Measurements from ENCODE around the gene TRABD2A. TPM values are rescaled to one million over a fixed set of nuclear protein-coding genes. Genes with fewer than 3 reads are reported as not detected.

Gene TRABD2A
- total and polyA plus RNA-seq, 9 of the 15 experiments (the other 6 are each of a cell fraction or from before 2014, with no cell fraction given) = 0.07 to 0.45 (median 0.25) TPM

GRCh38 chr2:84925724-84926376 is 45.0 kb upstream of the TRABD2A start (continued):
- TF ChIP-seq ZNF175 (CRISPR knock-in tag; IDR thresholded peaks at IDR 0.05; ENCODE audit: low read depth) (peak; percentile 69), NR2C2 (CRISPR knock-in tag; IDR thresholded peaks at IDR 0.05) (0 out of 2 replicates have a peak, but pooled peaks have one; percentile 20), NR2C2 (tag; IDR thresholded peaks at IDR 0.05) (no peak; the same call in 1 of the 2 replicates), HMBOX1 (IDR thresholded peaks at IDR 0.05) (peak; percentile 77; the same call in 1 of the 2 replicates), CBX5 (IDR thresholded peaks at IDR 0.05; ENCODE audit: borderline replicate concordance, low read depth) (peak; percentile 56; the same call in 1 of the 2 replicates), PML (IDR thresholded peaks at IDR 0.05; ENCODE audit: low read length) (no peak), TEAD1 (CRISPR knock-in tag; IDR thresholded peaks at IDR 0.05) (peak; percentile 96 to 100), REST (IDR thresholded peaks at IDR 0.05; ENCODE audit: borderline replicate concordance) (peak; percentile 95), REST (CRISPR knock-in tag; IDR thresholded peaks at IDR 0.05; ENCODE audit: low read depth) (0 out of 2 replicates have a peak, but pooled peaks have one; percentile 25), ZFP36 (IDR thresholded peaks at IDR 0.05; ENCODE audit: low read depth, low read length, partially characterized antibody) (peak; percentile 43), NEUROD1 (IDR thresholded peaks at IDR 0.05; ENCODE audit: borderline replicate concordance, low read depth, low read length, partially characterized antibody) (no peak), ZNF140 (CRISPR knock-in tag; IDR thresholded peaks at IDR 0.05) (no peak), GTF2E2 (tag; IDR thresholded peaks at IDR 0.05) (no peak), E2F8 (IDR thresholded peaks at IDR 0.05; ENCODE audit: low read depth, partially characterized antibody) (peak; percentile 73)
- TF ChIP-seq, protein P1, sequence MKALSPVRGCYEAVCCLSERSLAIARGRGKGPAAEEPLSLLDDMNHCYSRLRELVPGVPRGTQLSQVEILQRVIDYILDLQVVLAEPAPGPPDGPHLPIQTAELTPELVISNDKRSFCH (CRISPR knock-in tag; IDR thresholded peaks at IDR 0.05) = no peak
- TF ChIP-seq, protein P1 (tag; IDR thresholded peaks at IDR 0.05) = no peak
